Stomach (tissue), 9 donors: ENCODE measurements around the gene NHLRC3. TPM values are rescaled to one million over a fixed set of nuclear protein-coding genes. Genes with fewer than 3 reads are reported as not detected.

ENCODE experiments used
- DNase-seq, 2 donors: peaks; one replicate each; pipeline versions ENCODE4 v3.0.0 to v3.0.0-alpha.2; 2013 to 2019
- H3K27ac ChIP-seq, 5 donors: fragments of 200-600 bp in 4 of 5; sonication (generic) in 4 of 5; one replicate each; pipeline ENCODE4 v1.5.1; 2013 to 2019; ENCODE audit warnings: mild to moderate bottlenecking in 1 of 5, moderate library complexity in 1 of 5
- H3K27me3 ChIP-seq, 3 donors: fragments of 200-600 bp; sonication (generic); one replicate each; pipeline ENCODE4 v1.5.1; 2017 to 2019; ENCODE audit warnings: mixed run types in 1 of 3
- H3K36me3 ChIP-seq, 4 donors: fragments of 200-600 bp; sonication (generic); 1 replicate in 3 of 4; 2 replicates in 1 of 4; pipeline ENCODE4 v1.5.1; 2016 to 2019
- H3K4me1 ChIP-seq, 4 donors: fragments of 200-600 bp; sonication (generic); one replicate each; pipeline ENCODE4 v1.5.1; 2016 to 2019
- H3K4me3 ChIP-seq, 4 donors: fragments of 200-600 bp; sonication (generic) in 3 of 4; one replicate each; pipeline ENCODE4 v1.5.1; 2016 to 2019; ENCODE audit warnings: mild to moderate bottlenecking in 1 of 4
- H3K9me3 ChIP-seq, 4 donors: fragments of 200-600 bp; sonication (generic); one replicate each; pipeline ENCODE4 v1.5.1; 2016 to 2019
- EP300 ChIP-seq: sonication (generic); formaldehyde crosslinking; IDR thresholded peaks from one replicate; pipeline ENCODE4 v1.6.1; 2017; ENCODE audit warnings: antibody characterized with exemption
- POLR2A ChIP-seq, 4 donors: fragments of 450-650 bp; IDR thresholded peaks; one replicate each; pipeline ENCODE4 v1.6.1; 2016; ENCODE audit warnings: antibody characterized with exemption in 4 of 4, control low read depth in 2 of 4, mild to moderate bottlenecking in 1 of 4, moderate library complexity in 1 of 4
- POLR2AphosphoS5 ChIP-seq, 3 donors: sonication (generic); formaldehyde crosslinking; IDR thresholded peaks; one replicate each; pipeline ENCODE4 v1.6.1; 2016; ENCODE audit warnings: antibody characterized with exemption in 3 of 3
- WGBS, 5 donors: extraction: QIAGEN DNeasy Blood & Tissue Kit in 3 of 5; methylation state at CpG; one replicate each; pipeline versions ENCODE4 v1.1.5 to v1.1.7; 2013 to 2018; 5-methylcytosine and 5-hydroxymethylcytosine counted together
- intact Hi-C: fragments of 100-400 bp; cut with DNase I; formaldehyde crosslinking; loops from one replicate; pipeline ENCODE4 v1.15.1; 2023; ENCODE audit warnings: low total_unique reads
- polyA plus RNA-seq, 3 donors: library from polyadenylated mRNA; stranded (reverse); fragments of 200-250 nt; gene quantifications; one replicate each; pipeline ENCODE4 v1.2.3, GENCODE V29; 2013
- total RNA-seq, 5 donors: library from RNA; depleted of rRNA; stranded (reverse); fragments of >200 nt; gene quantifications; one replicate each; pipeline versions ENCODE4 v1.1.0 to v1.2.3, GENCODE V29; 2014 to 2016
- TF ChIP-seq, protein P1 (sequence below), 7 experiments: fragments of 450-650 bp in 4 of 7; fragments of 200-600 bp in 3 of 7; sonication (generic) in 3 of 7; IDR thresholded peaks; one replicate each; pipeline ENCODE4 v1.5.1; 2016 to 2019; ENCODE audit warnings: antibody characterized with exemption in 7 of 7, control low read depth in 2 of 7, mild to moderate bottlenecking in 1 of 7
- donor health status: healthy with polysubstance abuse.
- donor health status: Bipolar disorder and iron deficiency.
- donor health status: healthy.

The NHLRC3 gene
- total and polyA plus RNA-seq, 8 donors: 4.1 to 74.4 (median 13.9) TPM

DNA sequence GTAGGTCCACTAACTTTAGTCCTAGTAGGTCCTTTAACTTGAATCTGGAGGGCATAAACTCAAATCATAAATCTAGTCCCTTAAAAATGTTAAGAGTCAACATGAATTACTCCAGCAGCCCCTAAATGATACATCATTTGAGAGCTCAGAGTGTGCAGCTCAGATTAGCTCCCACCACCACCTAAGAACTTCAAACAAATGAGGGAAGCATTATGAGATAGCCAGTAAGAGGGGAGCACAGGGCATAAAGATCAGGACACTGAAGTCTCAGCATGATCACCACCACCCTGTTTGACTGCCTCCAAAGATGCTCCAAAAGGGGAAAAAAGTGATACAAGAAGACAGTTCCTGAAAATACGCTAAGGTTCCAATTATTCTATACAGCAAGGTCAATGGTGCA is 6.1 kb upstream of the NHLRC3 start:
- DNase-seq: no peak
- Histone ChIP-seq H3K4me3 (no peak overlapping the region), H3K9me3 (no peaks in the 10 kb centered on the region), H3K27me3 (no peaks in the 10 kb centered on the region), H3K4me1 (peaks cover 22 to 50% (median 26%) of the 10 kb centered on the region in 4 donors), H3K27ac (no peak overlapping the region), H3K36me3 (peaks cover 13 to 35% (median 25%) of the 10 kb centered on the region in 4 donors)
- 93 to 100% (median 97%) methylated on average over 1 of the region's 1 CpG for WGBS, 5 donors
- TF ChIP-seq EP300 (no peak), POLR2AphosphoS5 (IDR thresholded peaks at IDR 0.05) (no peak), POLR2A (IDR thresholded peaks at IDR 0.05) (no peak)
- TF ChIP-seq, protein P1, sequence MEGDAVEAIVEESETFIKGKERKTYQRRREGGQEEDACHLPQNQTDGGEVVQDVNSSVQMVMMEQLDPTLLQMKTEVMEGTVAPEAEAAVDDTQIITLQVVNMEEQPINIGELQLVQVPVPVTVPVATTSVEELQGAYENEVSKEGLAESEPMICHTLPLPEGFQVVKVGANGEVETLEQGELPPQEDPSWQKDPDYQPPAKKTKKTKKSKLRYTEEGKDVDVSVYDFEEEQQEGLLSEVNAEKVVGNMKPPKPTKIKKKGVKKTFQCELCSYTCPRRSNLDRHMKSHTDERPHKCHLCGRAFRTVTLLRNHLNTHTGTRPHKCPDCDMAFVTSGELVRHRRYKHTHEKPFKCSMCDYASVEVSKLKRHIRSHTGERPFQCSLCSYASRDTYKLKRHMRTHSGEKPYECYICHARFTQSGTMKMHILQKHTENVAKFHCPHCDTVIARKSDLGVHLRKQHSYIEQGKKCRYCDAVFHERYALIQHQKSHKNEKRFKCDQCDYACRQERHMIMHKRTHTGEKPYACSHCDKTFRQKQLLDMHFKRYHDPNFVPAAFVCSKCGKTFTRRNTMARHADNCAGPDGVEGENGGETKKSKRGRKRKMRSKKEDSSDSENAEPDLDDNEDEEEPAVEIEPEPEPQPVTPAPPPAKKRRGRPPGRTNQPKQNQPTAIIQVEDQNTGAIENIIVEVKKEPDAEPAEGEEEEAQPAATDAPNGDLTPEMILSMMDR (IDR thresholded peaks at IDR 0.05): no peak
- intact Hi-C loops: no loop called here

DNA sequence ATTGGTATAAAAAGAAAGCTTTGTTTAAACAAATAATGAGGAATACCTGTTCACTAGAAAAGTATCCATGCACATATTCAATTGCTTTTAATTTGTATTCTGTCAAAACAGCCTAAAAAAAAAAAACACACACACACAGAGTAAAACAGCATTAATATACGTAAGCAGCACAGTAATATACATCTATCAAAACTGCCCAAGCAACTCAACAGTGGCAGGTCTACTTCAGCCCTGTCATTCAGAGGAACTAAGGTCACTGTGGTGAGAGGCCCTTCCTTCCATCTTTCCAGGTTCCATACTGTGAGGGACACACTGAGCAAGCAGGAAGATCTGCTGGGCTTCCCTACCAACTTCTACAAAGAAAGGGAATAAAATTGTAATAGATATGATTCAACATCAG is 4.2 kb upstream of the NHLRC3 start:
- intact Hi-C loops: no loop called here
- Histone ChIP-seq H3K27me3 (no peaks in the 10 kb centered on the region), H3K36me3 (peaks cover 0 to 18% (median 8%) of the 10 kb centered on the region in 4 donors), H3K27ac (no peak overlapping the region), H3K9me3 (no peaks in the 10 kb centered on the region), H3K4me3 (no peak overlapping the region), H3K4me1 (peaks cover 25 to 54% (median 30%) of the 10 kb centered on the region in 4 donors)
- 82 to 98% (median 88%) methylated on average over 1 of the region's 1 CpG for WGBS, 5 donors
- TF ChIP-seq EP300 (no peak), POLR2A (IDR thresholded peaks at IDR 0.05) (no peak), POLR2AphosphoS5 (IDR thresholded peaks at IDR 0.05) (no peak)
- TF ChIP-seq, protein P1 (IDR thresholded peaks at IDR 0.05): no peak
- no peak for DNase-seq

DNA sequence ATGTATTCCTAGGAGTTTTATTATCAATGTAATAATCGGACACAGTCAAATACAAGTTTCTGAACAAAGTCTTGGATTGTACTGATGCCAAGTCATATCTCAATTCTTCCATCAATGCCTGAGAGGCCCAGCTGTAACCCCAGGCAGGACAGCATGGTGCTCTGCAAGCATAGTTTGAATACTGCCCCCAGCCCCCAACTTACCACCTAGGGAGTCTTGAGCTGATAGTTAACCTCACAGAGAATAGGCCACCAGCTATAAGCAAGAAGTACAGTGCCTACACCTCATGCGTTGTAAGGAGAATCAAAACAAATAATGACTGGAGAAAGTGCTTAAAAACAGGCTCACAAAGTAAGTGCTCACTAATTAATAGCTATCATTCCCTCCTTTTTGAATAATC is 3.1 kb upstream of the NHLRC3 start:
- no peak for TF ChIP-seq POLR2AphosphoS5 (IDR thresholded peaks at IDR 0.05)
- TF ChIP-seq, protein P1 (IDR thresholded peaks at IDR 0.05): no peak
- TF ChIP-seq EP300: no peak
- TF ChIP-seq POLR2A (IDR thresholded peaks at IDR 0.05): no peak
- intact Hi-C loops: no loop called here
- Histone ChIP-seq H3K27me3 (no peaks in the 10 kb centered on the region), H3K4me1 (peaks cover 25 to 66% (median 41%) of the 10 kb centered on the region in 4 donors), H3K9me3 (no peaks in the 10 kb centered on the region), H3K27ac (no peak overlapping the region), H3K36me3 (peaks cover 0 to 12% (median 8%) of the 10 kb centered on the region in 4 donors), H3K4me3 (peak overlapping the region; percentile 80 to 93 (median 91))
- WGBS, 5 donors: 23 to 43% (median 37%) methylated on average over 2 of the region's 2 CpGs
- DNase-seq: no peak

DNA sequence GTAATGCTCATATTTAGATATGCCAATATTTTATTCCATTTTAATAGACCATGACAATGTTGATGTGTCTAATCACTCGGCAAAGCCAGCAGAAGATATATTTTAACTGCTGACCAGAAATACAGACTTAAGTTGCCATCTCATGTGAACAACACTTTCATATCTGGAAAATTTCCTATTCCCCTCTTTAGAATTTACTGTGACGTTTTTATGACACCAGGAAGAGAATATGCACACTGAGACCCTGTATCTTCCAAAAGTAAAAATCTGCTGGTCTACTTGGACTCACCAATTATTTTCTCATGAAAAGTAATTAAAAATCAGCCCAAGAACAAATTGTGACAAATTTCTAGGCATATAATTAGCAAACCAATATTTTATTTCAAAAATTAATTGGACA is 2.5 kb upstream of the NHLRC3 start:
- H3K4me3 ChIP-seq: peak overlapping the region; percentile 80 to 93 (median 91)
- no peak overlapping the region for H3K27ac ChIP-seq
- intact Hi-C loops: no loop called here
- H3K27me3 ChIP-seq: no peaks in the 10 kb centered on the region
- DNase-seq: no peak
- peaks cover 0 to 6% (median 2%) of the 10 kb centered on the region in 4 donors for H3K36me3 ChIP-seq
- TF ChIP-seq EP300 (no peak), POLR2AphosphoS5 (IDR thresholded peaks at IDR 0.05) (no peak), POLR2A (IDR thresholded peaks at IDR 0.05) (no peak)
- TF ChIP-seq, protein P1 (IDR thresholded peaks at IDR 0.05): no peak
- no peaks in the 10 kb centered on the region for H3K9me3 ChIP-seq
- 9 to 21% (median 18%) methylated on average over 2 of the region's 2 CpGs for WGBS, 5 donors
- peaks cover 30 to 71% (median 47%) of the 10 kb centered on the region in 4 donors for H3K4me1 ChIP-seq
